ENCODE measurements around the gene PRR27.
A peak's percentile ranks its signal among the peaks of the same experiment; 100 is the strongest.

PRR27 gene

GRCh38 chr4:70153937-70154336, at the start of gene PRR27:
Gene PRR27 (plus strand): TSS chr4:70154237. CDS start chr4:70154376, 139 bp downstream.
- DNase-seq: no peak

GRCh38 chr4:70110917-70111316, 43.1 kb upstream of the PRR27 start:
- no peak for DNase-seq

GRCh38 chr4:70113656-70114055, 40.4 kb upstream of the PRR27 start:
- no peak for DNase-seq

- no peak for DNase-seq
Measured at GRCh38 chr4:70114096-70114495, 39.9 kb upstream of the PRR27 start.

- DNase-seq: no peak
Measured at GRCh38 chr4:70120323-70120722, 33.7 kb upstream of the PRR27 start.

- DNase-seq: no peak
Measured at GRCh38 chr4:70133473-70133872, 20.6 kb upstream of the PRR27 start.

- DNase-seq: no peak
Measured at GRCh38 chr4:70138751-70139150, 15.3 kb upstream of the PRR27 start.

GRCh38 chr4:70151271-70151670, 2.8 kb upstream of the PRR27 start:
- DNase-seq: no peak

- DNase-seq: no peak
Measured at GRCh38 chr4:70152088-70152487, 1.9 kb upstream of the PRR27 start.

GRCh38 chr4:70158576-70158975, 4.5 kb downstream of the PRR27 start:
- DNase-seq: no peak

- no peak for DNase-seq
Measured at GRCh38 chr4:70177090-70177489, 23.1 kb downstream of the PRR27 start.

GRCh38 chr4:70178075-70178660, 24.1 kb downstream of the PRR27 start:
- no peak for DNase-seq

- no peak for DNase-seq
Measured at GRCh38 chr4:70179811-70180210, 25.8 kb downstream of the PRR27 start.

- DNase-seq: no peak
Measured at GRCh38 chr4:70181864-70182263, 27.8 kb downstream of the PRR27 start.

GRCh38 chr4:70182517-70183167, 28.6 kb downstream of the PRR27 start:
- DNase-seq: no peak

- peak; percentile 6 for DNase-seq
Measured at GRCh38 chr4:70183168-70183939, 29.3 kb downstream of the PRR27 start.

- no peak for DNase-seq
Measured at GRCh38 chr4:70183940-70184246, 29.9 kb downstream of the PRR27 start.

GRCh38 chr4:70187216-70187615, 33.2 kb downstream of the PRR27 start:
- DNase-seq: no peak

GRCh38 chr4:70190579-70190978, 36.5 kb downstream of the PRR27 start:
- no peak for DNase-seq

GRCh38 chr4:70191647-70192046, 37.6 kb downstream of the PRR27 start:
- no peak for DNase-seq

GRCh38 chr4:70192895-70193294, 38.9 kb downstream of the PRR27 start:
- DNase-seq: no peak

GRCh38 chr4:70195425-70195824, 41.4 kb downstream of the PRR27 start, which contains the start of gene ODAM:
Gene ODAM (plus strand): TSS chr4:70195725. CDS start chr4:70196544, 819 bp downstream.
- DNase-seq: no peak

- no peak for DNase-seq
Measured at GRCh38 chr4:70196857-70197256, 42.8 kb downstream of the PRR27 start.

GRCh38 chr4:70197842-70198241, 43.8 kb downstream of the PRR27 start:
- no peak for DNase-seq
